Measurements from ENCODE around the gene STEAP1.
"Not testable (repeated sequence)": the region's sequence is repeated elsewhere in the genome, so short reads cannot be mapped to it uniquely, and the experiment has no call there.

The STEAP1 gene

GRCh38 chr7:90176195-90176594 lies 21.9 kb downstream of the STEAP1 start:
- POLR2A ChIA-PET (ENCODE audit: low non-redundant PET): no interaction called here
- no peak overlapping the region for H3K27ac ChIP-seq
- no peak for TF ChIP-seq CTCF (conservative IDR thresholded peaks at IDR 0.05; ENCODE audit: low read depth)
- DNase-seq (ENCODE audit: low spot score): no peak
- CTCF ChIA-PET: no interaction called here

GRCh38 chr7:90178166-90178565 lies 23.9 kb downstream of the STEAP1 start:
- TF ChIP-seq CTCF (conservative IDR thresholded peaks at IDR 0.05; ENCODE audit: low read depth): no peak
- DNase-seq (ENCODE audit: low spot score): no peak
- no peak overlapping the region for H3K27ac ChIP-seq
- ChIA-PET CTCF (interaction anchor here (0.9 kb wide), 1 partner anchor 12 kb away, joined by 5 read pairs; no protein-coding TSS in a partner anchor), POLR2A (ENCODE audit: low non-redundant PET) (no interaction called here)

GRCh38 chr7:90178679-90179278 lies 24.5 kb downstream of the STEAP1 start:
- no peak for TF ChIP-seq CTCF (conservative IDR thresholded peaks at IDR 0.05; ENCODE audit: low read depth)
- POLR2A ChIA-PET (ENCODE audit: low non-redundant PET): no interaction called here
- peak overlapping the region; percentile 43; the same call in 1 of the 2 replicates for H3K27ac ChIP-seq
- DNase-seq (ENCODE audit: low spot score): peak; percentile 62
- CTCF ChIA-PET: interaction anchor here (0.5 to 0.9 kb wide), 2 partner anchors 13 to 111 kb away, joined by 5 to 7 read pairs; no protein-coding TSS in a partner anchor

GRCh38 chr7:90180011-90180585 lies 25.8 kb downstream of the STEAP1 start:
- CTCF ChIA-PET: no interaction called here

GRCh38 chr7:90180649-90181048 lies 26.4 kb downstream of the STEAP1 start:
- no peak for TF ChIP-seq CTCF (conservative IDR thresholded peaks at IDR 0.05; ENCODE audit: low read depth)
- DNase-seq (ENCODE audit: low spot score): no peak
- H3K27ac ChIP-seq: no peak overlapping the region
- ChIA-PET CTCF (no interaction called here), POLR2A (ENCODE audit: low non-redundant PET) (no interaction called here)

More at GRCh38 chr7:90180011-90180585, 25.8 kb downstream of the STEAP1 start:
- no peak for TF ChIP-seq CTCF (conservative IDR thresholded peaks at IDR 0.05; ENCODE audit: low read depth)
- DNase-seq (ENCODE audit: low spot score): no peak
- POLR2A ChIA-PET (ENCODE audit: low non-redundant PET): no interaction called here
- H3K27ac ChIP-seq: no peak overlapping the region

GRCh38 chr7:90181485-90181884 lies 27.2 kb downstream of the STEAP1 start:
- ChIA-PET POLR2A (ENCODE audit: low non-redundant PET) (no interaction called here), CTCF (no interaction called here)
- DNase-seq (ENCODE audit: low spot score): no peak
- TF ChIP-seq CTCF (conservative IDR thresholded peaks at IDR 0.05; ENCODE audit: low read depth): no peak
- H3K27ac ChIP-seq: no peak overlapping the region

GRCh38 chr7:90186290-90186689 lies 32.0 kb downstream of the STEAP1 start:
- POLR2A ChIA-PET (ENCODE audit: low non-redundant PET); DNase-seq (ENCODE audit: low spot score); H3K27ac ChIP-seq: not testable (repeated sequence)
- CTCF ChIA-PET: interaction anchor here (1.2 kb wide), 1 partner anchor 10 kb away, joined by 3 read pairs; no protein-coding TSS in a partner anchor

All from RWPE1 (cell line).